A549 (cell line): ENCODE data around the gene CHAD. TPM values are rescaled to one million over a fixed set of nuclear protein-coding genes. Genes with fewer than 3 reads are reported as not detected.
A peak's percentile ranks its signal among the peaks of the same experiment; 100 is the strongest.
"Not testable (repeated sequence)": the region's sequence is repeated elsewhere in the genome, so short reads cannot be mapped to it uniquely, and the experiment has no call there.

ENCODE experiments used
- ATAC-seq, 2 experiments: fragments of 200-7000 bp in 1 of 2; fragments of >200 bp in 1 of 2; cut with Nextera tagmentation in 1 of 2; cut with Tn5 transposase in 1 of 2; 3 replicates each; pipeline versions ENCODE4 v1.8.0 to v1.9.1; 2018 to 2020; ENCODE audit warnings: mild to moderate bottlenecking in 1 of 2, moderate library complexity in 1 of 2
- CTCF ChIA-PET: fragments of 300-600 bp; sonication (Branson Sonifier 250); formaldehyde crosslinking; extraction: SDS; loops from one replicate; lab custom pipeline; 2021; ENCODE audit warnings: antibody characterized with exemption, inconsistent platforms; lab: Yijun Ruan, JAX
- POLR2A ChIA-PET: fragments of 350-600 bp; formaldehyde crosslinking; extraction: SDS; loops from one replicate; lab custom pipeline; 2021; ENCODE audit warnings: antibody characterized with exemption, inconsistent platforms; lab: Yijun Ruan, JAX
- DNase-seq, 2 experiments: peaks; one replicate each; pipeline versions ENCODE4 v3.0.0 to v3.0.0-alpha.2; 2011 to 2016; ENCODE audit warnings: low read depth in 1 of 2, low spot score in 1 of 2
- FAIRE-seq: peaks from 2 replicates; lab custom pipeline; 2011; peaks lifted over from hg19 to GRCh38; lab: Jason Lieb, UNC
- H3K27ac ChIP-seq, 2 experiments: fragments of >200 bp; sonication (Bioruptor Twin); formaldehyde crosslinking; 3 replicates each; pipeline ENCODE4 v1.5.1; 2016 to 2017
- H3K4me1 ChIP-seq: fragments of >200 bp; sonication (Bioruptor Twin); formaldehyde crosslinking; 3 replicates; pipeline ENCODE4 v1.6.1; 2016
- H3K4me2 ChIP-seq: fragments of >200 bp; sonication (Bioruptor Twin); formaldehyde crosslinking; 3 replicates; pipeline ENCODE4 v1.6.1; 2016
- H3K4me3 ChIP-seq: fragments of >200 bp; sonication (Bioruptor Twin); formaldehyde crosslinking; 3 replicates; pipeline ENCODE4 v1.5.1; 2016
- H3K9me3 ChIP-seq: fragments of >200 bp; sonication (Bioruptor Twin); formaldehyde crosslinking; 3 replicates; pipeline ENCODE4 v1.6.1; 2016
- BHLHE40 ChIP-seq: IDR thresholded peaks from 2 replicates; pipeline ENCODE4 v1.6.1; 2012; ENCODE audit warnings: low read depth, low read length, inconsistent platforms
- CTCF ChIP-seq: fragments of >200 bp; sonication (Bioruptor Twin); formaldehyde crosslinking; IDR thresholded peaks from 3 replicates; pipeline ENCODE4 v1.5.1; 2016
- E2F6 ChIP-seq: IDR thresholded peaks from 2 replicates; pipeline ENCODE4 v1.6.1; 2012; ENCODE audit warnings: low read depth, borderline replicate concordance
- GATA3 ChIP-seq: IDR thresholded peaks from 2 replicates; pipeline ENCODE4 v1.6.1; 2012; ENCODE audit warnings: borderline replicate concordance
- HDAC2 ChIP-seq: fragments of 200-600 bp; sonication (generic); IDR thresholded peaks from 2 replicates; pipeline ENCODE4 v1.6.1; 2016
- HOXB13 ChIP-seq: fragments of 250-450 bp; sonication (Bioruptor Pico); IDR thresholded peaks from 2 replicates; pipeline ENCODE4 v1.5.0; 2020; ENCODE audit warnings: low read depth, mild to moderate bottlenecking, moderate library complexity
- JUN ChIP-seq, 2 experiments: fragments of >200 bp; sonication (Bioruptor Twin); formaldehyde crosslinking; IDR thresholded peaks; 2 replicates in 1 of 2; 3 replicates in 1 of 2; pipeline ENCODE4 v1.6.1; 2016 to 2017
- MAX ChIP-seq: IDR thresholded peaks from 2 replicates; pipeline ENCODE4 v1.6.1; 2012
- MYC ChIP-seq: IDR thresholded peaks from 2 replicates; pipeline ENCODE4 v1.6.1; 2012; ENCODE audit warnings: mild to moderate bottlenecking, inconsistent platforms, low read length, improper control_type of control experiment, borderline replicate concordance
- ZC3H11A ChIP-seq: fragments of 450-650 bp; IDR thresholded peaks from 2 replicates; pipeline ENCODE4 v1.6.1; 2014; ENCODE audit warnings: antibody characterized with exemption, mild to moderate bottlenecking
- ZNF302 ChIP-seq: fragments of 250-450 bp; sonication (Bioruptor Pico); IDR thresholded peaks from 2 replicates; pipeline ENCODE4 v1.9.0; 2021; ENCODE audit warnings: inconsistent platforms, mild to moderate bottlenecking, moderate library complexity
- WGBS: methylation state at CpG from one replicate; pipeline ENCODE4 v1.1.6; 2017; ENCODE audit errors: missing lambda C conversion rate; 5-methylcytosine and 5-hydroxymethylcytosine counted together
- polyA plus RNA-seq, 4 experiments: library from polyadenylated mRNA; depleted of rRNA in 3 of 4; stranded (reverse); fragments of >200 nt; fragmentation: RNase III in 1 of 4; extraction: RNeasy Plus Mini Kit Qiagen cat#74134 plus additional on column Dnase treatment in 1 of 4; gene quantifications; 2 replicates in 3 of 4; 3 replicates in 1 of 4; pipeline ENCODE4 v1.2.3, GENCODE V29; 2011 to 2017

The CHAD gene
- polyA plus RNA-seq, 2 of the 4 experiments (the other 2 are of a cell fraction): not detected

DNA sequence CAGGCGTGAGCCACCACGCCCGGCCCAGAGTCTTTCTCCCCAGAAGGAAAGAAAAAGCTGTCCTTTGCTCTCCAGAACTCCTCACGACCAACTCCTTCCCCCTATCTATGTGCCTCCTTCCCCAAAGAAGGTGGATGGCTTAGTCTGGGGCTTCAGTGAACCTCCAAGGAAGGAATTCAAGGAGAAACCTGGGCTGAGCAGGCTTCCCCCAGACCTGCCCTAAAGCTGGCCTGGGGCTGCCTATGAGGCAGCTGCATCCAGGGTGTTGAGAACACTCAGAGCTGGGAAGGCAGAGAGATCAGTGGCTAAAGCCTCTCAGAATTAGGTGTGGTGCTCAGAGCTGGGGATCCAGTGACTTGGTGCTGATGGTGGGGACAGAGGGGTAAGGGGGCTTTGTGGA, 38.9 kb downstream of the CHAD start (continued):
- no peak for TF ChIP-seq MYC

DNA sequence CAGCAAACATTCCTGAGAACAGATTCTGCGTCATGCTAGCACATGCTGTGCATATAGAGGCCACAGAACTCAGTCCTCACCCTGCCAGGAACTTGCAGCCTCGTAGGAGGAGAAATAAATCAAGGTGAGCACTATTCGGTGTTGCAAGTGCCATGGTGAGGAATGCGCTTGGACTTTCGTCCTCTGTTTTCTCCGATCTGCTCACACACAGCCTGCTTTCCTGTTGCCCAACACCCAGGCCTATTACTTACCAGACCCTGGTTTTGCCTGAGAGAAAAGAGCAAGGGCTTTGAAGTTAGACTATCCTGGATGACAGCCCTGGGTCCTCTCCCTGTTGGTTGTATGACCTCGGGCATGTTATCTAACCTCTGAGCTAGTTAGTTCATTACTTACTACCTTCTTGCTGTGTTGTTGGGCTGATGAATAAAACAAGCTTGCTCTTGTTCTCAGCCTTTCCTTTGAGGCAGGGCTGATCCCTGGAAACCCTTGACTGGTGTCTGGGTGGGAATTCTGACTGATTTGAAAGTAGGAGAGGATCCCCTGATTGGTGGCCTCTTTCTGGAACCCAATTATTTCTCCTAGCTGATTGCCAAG, 39.8 kb downstream of the CHAD start:
- Histone ChIP-seq H3K9me3 (no peaks in the 10 kb centered on the region), H3K4me3 (no peak overlapping the region), H3K27ac (no peak overlapping the region), H3K4me2 (no peak overlapping the region), H3K4me1 (peaks cover 25% of the 10 kb centered on the region)
- no peak for ATAC-seq
- POLR2A ChIA-PET: interaction anchor here (1.7 kb wide), 1 partner anchor 32 kb away, joined by 5 read pairs; the partner anchor contains the start of gene LRRC59
- WGBS: 88% methylated on average over 7 of the region's 7 CpGs
- no peak for FAIRE-seq
- no peak for DNase-seq
- TF ChIP-seq BHLHE40 (no peak), MAX (no peak), GATA3 (no peak), HOXB13 (CRISPR knock-in tag) (no peak), ZC3H11A (no peak), E2F6 (no peak), ZNF302 (CRISPR knock-in tag) (no peak)
- TF ChIP-seq, all 56 proteins: peak for 0
- CTCF ChIA-PET: interaction anchor here (0.6 to 8.4 kb wide), 6 partner anchors 9 to 536 kb away, joined by 3 to 55 read pairs (median 6); partner anchors contain the start of gene LRRC59

DNA sequence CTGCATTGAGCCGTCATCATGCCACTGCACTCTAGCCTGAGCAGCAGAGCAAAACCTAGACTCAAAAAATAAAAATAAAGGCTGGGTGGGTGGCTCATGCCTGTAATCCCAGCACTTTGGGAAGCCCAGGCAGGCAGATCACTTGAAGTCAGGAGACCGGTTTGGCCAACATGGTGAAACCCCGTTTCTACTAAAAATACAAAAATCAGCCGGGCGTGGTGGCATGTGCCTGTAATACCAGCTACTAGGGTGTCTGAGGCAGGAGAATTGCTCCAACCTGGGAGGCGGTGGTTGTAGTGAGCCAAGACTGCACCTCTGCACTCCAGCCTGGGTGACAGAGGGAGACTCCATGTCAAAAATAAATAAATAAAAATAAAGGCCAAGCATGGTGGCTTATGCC, 40.6 kb downstream of the CHAD start:
- H3K4me3 ChIP-seq, H3K4me2 ChIP-seq, H3K9me3 ChIP-seq, POLR2A ChIA-PET, ATAC-seq, H3K27ac ChIP-seq, DNase-seq, FAIRE-seq: not testable (repeated sequence)
- CTCF ChIA-PET: interaction anchor here (1.2 to 8.4 kb wide), 4 partner anchors 15 to 55 kb away, joined by 3 to 55 read pairs (median 10); partner anchors contain the start of gene LRRC59
- WGBS: 80% methylated on average over 6 of the region's 6 CpGs
- H3K4me1 ChIP-seq: peaks cover 27% of the 10 kb centered on the region

DNA sequence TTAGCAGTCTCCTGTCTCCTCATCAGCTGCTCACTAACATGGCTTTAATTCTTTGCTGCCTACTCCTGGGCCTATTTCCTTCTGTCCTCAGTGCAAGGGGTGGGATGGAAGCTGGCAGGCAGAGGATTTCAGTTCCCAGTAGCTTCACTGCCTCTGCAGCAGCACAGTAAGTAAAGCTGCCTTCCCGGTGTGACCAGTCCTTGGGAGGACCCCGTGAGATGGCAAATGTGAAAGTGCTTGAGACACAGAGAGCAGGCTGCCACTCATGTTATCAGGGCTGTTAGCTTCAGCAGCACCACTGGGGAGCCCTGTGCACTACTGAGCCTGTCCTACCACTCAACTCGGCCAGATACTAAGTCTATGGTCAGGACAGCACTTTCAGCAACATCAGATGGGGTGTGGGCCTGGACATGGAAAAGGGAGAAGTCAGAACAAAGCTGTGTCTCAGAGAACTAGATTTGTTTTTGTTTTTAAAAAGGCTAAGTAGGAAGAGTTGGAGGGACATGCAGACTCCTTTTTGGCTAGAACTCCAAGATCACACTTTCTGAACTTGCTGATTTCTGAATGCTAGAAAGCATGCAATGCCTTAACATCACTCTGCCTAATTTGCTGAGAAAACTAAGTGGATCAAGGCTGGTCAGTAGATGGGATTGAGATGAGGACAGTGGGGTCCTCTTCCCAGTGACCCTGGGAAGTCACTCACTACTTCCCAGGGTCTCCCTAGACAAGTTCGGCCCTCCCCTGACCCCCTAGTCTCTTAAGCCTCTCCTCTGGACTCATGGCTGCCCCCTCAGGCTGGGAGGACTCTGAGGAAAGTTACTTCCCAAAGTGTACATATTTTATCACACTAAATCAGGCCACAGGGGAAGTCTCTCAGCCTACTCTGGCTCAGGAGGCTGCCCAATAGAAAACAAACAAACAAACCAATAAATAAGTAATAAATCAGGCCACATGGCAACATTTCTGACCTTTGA, 41.6 kb downstream of the CHAD start:
- H3K4me3 ChIP-seq: peak overlapping the region; percentile 72
- H3K4me1 ChIP-seq: peaks cover 27% of the 10 kb centered on the region
- DNase-seq (peak; percentile 84 to 87), FAIRE-seq (no peak), ATAC-seq (peak; percentile 81 to 84)
- H3K9me3 ChIP-seq: no peaks in the 10 kb centered on the region
- TF ChIP-seq HDAC2 (no peak), CTCF (peak; percentile 43; the same call in 2 of the 3 replicates), JUN (IDR thresholded peaks at IDR 0.05) (peak in 1 of 2 experiments; percentile 17; a peak in 1 of 5 replicates)
- peak overlapping the region; percentile 77 to 90 for H3K27ac ChIP-seq
- 22% methylated on average over 4 of the region's 4 CpGs for WGBS
- ChIA-PET POLR2A (interaction anchor here (1.2 to 1.3 kb wide), 2 partner anchors 30 to 31 kb away, joined by 4 to 5 read pairs; partner anchors contain the start of gene LRRC59), CTCF (interaction anchor here (0.8 to 8.4 kb wide), 7 partner anchors 16 to 56 kb away, joined by 3 to 55 read pairs (median 4); partner anchors contain the start of gene LRRC59)
- H3K4me2 ChIP-seq: peak overlapping the region; percentile 92
